GM19324 (cell line): Measurements from ENCODE around the gene ASXL1.

Experiments
- ATAC-seq: cut with Tn5 transposase; IDR thresholded peaks from one replicate; pipeline ENCODE4 v1.9.1; 2021; ENCODE audit warnings: mild to moderate bottlenecking, moderate library complexity; ENCODE audit not compliant: unreplicated experiment, low FRiP score

Gene ASXL1

DNA sequence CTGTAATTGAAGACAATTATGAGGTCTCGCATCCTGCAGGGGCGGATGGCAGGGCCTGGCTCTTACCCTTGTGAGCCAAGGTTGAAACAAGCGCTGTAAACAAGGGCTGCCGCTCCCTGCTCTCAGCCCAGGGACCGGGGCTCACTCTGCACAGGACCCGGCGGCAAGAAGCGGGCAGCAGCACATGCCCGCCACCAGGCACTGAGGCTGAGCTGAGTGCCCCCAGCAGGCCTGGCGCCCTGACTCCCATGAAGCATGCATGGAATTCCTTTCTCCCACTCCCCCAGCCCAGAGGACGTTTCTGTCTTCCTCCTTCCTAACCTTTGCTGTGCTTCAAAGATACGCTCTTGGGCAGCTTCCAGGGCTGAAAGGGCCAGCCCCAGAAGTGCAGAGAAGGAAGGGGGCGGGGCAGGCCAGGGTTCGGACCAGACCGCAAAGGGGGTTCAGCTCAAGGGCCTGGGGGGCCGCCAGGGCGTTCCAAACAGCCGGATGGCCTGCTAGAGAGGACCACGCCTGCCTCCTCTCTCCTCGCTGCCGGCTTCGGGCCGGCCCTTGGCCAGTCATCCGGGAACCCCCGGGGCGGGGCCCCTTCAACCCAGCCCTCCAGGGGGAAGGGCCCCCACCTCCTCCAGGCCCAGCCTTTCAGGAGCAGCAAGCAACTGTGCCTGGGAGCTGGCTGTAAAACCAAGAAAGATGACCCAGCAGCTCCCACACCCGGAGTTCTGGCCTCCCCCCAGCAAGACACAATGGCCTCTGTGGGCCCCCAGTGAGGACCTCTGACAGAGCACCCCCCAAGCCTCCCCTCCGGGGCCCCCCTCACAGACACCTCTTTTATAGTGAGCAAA is 117.1 kb downstream of the ASXL1 start:
- ATAC-seq, result no peak

GRCh38 chr20:32476684-32477593 is 118.8 kb downstream of the ASXL1 start:
- ATAC-seq, result no peak

- no peak for ATAC-seq
Measured at GRCh38 chr20:32477594-32478512, 119.7 kb downstream of the ASXL1 start.

- no peak for ATAC-seq
Measured at GRCh38 chr20:32478576-32478975, 120.4 kb downstream of the ASXL1 start.

DNA sequence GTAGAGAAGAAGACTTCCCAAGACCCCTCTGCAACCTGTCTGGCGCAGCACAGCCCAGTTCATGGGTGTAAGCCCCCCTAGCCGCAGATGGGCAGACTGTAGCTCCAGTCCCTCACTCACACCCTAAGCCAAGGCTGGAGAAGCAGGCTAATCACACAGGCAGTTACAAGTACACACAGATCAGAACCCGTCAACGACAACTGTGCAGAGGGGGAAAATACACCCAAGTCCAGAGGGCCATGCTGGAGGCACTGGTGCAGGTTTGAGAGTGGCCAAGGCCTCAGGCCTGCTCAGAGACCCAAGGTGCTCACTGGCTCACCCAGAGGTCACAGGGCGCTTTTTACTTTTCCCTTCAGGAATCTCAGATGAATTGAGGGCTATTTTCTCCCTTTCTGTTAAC is 120.9 kb downstream of the ASXL1 start:
- ATAC-seq, result no peak

- no peak for ATAC-seq
Measured at GRCh38 chr20:32479697-32480171, 121.6 kb downstream of the ASXL1 start.

- ATAC-seq, result no peak
Measured at GRCh38 chr20:32480371-32481241, 122.5 kb downstream of the ASXL1 start.

DNA sequence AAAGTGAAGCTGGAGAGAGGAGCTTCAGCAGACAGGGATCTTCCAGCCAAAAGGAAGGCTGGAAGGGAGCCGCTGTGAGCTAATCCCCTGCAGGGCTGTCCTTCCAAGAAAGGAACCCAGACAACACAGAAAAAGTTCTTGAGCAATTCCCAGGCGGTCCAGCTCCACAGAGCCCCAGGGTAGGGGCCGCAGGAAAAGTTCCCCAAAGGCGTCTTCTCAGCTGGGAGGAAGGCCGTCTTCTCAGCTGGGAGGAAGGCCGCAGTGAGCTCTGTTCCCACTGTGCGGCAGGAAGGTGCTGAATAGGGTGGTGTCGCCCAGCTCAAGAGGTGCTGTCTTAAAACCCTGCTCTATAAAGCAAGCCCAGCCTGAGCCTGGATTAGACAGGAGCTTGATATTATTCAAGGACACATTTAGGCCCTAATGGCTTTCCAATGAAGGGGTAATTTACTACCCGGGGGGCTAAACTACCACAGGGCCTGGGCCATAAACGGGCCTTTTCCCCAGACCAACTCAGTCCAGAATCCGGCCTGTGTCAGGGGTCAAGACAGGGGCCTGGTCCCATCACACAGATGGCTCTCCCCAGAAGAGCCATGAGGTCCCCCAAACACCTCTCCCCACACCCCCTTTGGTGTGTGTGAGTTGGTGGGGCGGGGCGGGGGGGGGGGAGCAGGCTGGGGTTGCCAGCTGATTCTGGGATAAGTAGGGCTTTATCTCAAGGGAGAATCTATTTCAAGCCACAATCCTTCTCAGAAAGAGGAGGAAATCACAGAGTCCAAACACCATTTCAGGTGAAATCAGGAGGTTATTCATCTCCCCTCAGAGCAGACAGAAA is 123.4 kb downstream of the ASXL1 start:
- no peak for ATAC-seq

GRCh38 chr20:32482143-32482441 is 124.0 kb downstream of the ASXL1 start:
- ATAC-seq, result no peak

- no peak for ATAC-seq
Measured at GRCh38 chr20:32482442-32483261, 124.5 kb downstream of the ASXL1 start.

DNA sequence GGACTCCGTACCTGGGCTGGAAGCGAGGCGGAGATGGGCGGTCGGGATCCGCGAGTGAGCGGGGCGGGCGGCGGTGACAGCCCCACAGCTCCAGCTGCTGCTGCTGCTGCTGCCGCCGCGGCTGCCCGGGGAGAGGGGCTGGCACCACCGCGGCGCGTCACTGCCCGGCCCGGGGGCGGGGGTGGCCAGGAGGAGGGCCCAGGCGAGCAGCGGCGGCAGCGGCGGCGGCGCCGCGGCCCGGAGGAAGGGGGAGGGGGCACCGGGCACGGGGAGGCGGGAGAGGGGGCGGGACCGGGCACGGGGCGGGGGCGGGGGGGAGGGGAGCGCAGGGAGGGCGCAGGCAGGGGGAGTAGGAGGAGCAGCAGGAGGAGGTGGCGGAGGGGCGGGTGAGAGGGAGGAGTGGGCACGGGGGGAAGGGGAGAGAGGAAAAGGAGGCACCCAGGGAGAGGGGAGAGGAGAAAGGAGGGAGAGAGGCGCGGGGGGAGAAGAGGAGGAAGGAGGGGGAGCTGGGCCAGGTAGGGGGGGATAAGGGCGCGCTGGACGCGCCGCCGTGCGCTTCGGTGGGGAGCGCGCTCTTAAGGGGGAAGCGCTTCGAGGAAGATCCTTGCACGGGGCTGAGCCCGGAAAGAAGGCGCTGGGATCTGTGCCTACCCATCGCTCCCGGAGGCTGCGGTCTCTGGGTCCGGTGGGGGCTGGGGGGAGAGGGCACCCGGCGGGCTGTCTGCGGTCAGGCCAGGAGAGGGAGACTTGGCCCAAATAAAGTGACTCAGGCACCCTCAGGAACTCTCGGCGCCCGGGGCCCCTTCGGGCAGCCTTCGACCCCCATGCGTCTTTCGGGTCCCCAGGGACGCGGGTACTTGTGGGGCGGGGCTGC is 125.5 kb downstream of the ASXL1 start:
- ATAC-seq, result no peak

- ATAC-seq, result no peak
Measured at GRCh38 chr20:32484225-32484957, 126.3 kb downstream of the ASXL1 start.

DNA sequence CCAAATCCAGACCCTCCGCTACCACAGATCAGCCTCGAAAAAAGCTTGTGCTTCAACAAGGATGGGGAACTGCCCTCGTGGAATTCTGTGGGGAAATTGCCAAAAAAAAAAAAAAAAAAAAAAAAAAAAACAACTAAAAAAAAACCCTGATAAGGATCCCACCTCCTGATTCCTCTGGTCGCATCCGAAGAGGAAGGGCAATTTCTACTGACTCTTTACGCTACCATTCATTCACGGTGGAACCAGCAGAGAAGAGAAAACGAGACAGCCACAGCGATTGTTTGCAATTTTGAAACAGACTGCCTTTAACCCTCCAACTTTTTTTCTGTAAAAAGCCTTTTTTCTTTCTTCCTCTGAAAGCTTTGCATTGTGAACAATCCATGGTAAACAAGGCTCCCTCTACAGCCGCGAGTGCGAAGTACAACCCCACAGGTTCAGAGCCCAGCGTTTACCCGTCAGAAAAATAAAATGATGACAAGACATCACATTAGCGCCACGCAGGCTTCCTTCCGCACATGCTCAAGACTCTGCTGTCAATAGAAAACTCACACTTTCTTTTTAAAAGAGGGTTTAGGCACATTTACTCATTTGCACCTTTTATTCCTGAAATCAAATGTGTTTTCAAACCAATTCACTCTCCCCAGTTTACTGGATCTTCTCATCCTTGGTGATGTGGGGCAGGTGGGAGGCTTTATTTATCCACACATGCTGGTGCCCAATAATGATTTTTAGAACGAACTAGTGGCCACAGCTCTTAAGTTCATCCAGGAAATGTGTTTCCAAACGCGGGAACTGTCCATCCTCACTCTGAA is 127.0 kb downstream of the ASXL1 start:
- ATAC-seq, result no peak

DNA sequence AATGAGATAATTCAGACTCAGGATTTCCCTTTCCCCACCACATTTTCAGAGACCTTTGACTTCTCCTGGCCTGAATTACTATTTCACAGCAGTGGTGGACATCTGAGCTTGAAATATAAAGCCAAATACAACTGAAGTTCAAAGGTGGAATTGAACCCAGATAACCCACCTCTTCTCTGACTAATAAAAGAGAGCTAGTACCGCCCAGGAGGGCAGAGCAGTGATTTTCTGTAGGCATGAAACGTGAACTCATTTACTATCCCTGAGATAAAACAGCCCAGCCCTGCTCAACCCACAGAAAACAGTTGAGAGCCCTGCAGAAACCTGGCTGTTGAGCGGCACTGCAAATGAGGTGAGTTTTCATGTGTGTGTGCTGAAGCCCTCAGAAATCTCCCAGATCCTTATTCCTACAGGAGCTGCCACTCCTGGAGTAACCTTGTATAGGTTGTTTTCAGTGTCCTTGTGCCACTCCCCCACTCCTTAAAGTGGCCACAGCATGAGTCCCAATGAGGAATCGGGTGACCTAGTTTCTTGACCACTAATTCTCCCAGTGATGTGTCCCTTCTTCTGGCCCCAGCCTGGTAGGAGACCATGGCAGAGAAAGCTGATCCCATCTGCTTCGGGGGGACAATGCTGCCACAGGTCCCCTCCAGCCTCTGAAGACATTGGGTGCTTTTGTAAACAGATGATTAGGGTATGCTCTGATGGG is 127.8 kb downstream of the ASXL1 start:
- ATAC-seq, result no peak

DNA sequence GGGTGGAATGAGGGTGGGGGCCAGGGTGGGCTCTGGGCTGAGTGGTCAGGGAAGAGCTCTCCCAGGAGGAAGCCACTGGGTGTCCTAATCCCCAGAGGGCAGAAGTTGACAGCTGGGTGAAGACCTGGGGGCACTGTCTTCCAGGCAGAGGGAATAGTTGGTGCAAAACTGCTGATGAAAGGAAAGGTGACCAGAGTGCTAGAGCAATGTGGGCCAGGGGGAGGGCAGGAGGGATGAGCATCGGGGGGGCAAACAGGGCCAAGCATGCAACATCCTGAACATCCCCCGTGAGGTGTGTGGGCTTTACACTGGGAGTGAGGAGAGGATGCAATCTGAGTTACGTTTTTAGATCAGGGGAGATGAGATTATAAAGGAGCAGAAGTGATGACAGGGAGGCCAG is 129.2 kb downstream of the ASXL1 start:
- no peak for ATAC-seq
